HL-60 (cell line): Measurements from ENCODE around the gene ARL6.

Experiments
- CTCF ChIP-seq: IDR thresholded peaks from one replicate; pipeline ENCODE4 v1.5.1; 2011; ENCODE audit warnings: low read length, control low read depth, inconsistent platforms; ENCODE audit not compliant: insufficient read depth
- GABPA ChIP-seq: IDR thresholded peaks from 2 replicates; pipeline ENCODE4 v1.6.1; 2012; ENCODE audit warnings: low read depth
- POLR2AphosphoS5 ChIP-seq: IDR thresholded peaks from 2 replicates; pipeline ENCODE4 v1.6.1; 2012; ENCODE audit warnings: low read depth
- SPI1 ChIP-seq: IDR thresholded peaks from 2 replicates; pipeline ENCODE4 v1.6.1; 2012; ENCODE audit warnings: low read depth, mild to moderate bottlenecking, borderline replicate concordance

GRCh38 chr3:97719156-97719821 is 45.3 kb upstream of the ARL6 start:
- TF ChIP-seq POLR2AphosphoS5 (no peak), CTCF (peak; percentile 74), GABPA (no peak), SPI1 (no peak)
